Ishikawa (cell line): Measurements from ENCODE around the gene NAA11.

ENCODE experiments used
- CEBPB ChIP-seq: IDR thresholded peaks from 2 replicates; pipeline ENCODE4 v1.6.1; 2012
- CREB1 ChIP-seq: IDR thresholded peaks from 2 replicates; pipeline ENCODE4 v1.6.1; 2012; ENCODE audit warnings: low read depth
- EGR1 ChIP-seq: IDR thresholded peaks from 2 replicates; pipeline ENCODE4 v1.6.1; 2012
- EP300 ChIP-seq: IDR thresholded peaks from 2 replicates; pipeline ENCODE4 v1.6.1; 2012; ENCODE audit warnings: borderline replicate concordance
- FOXM1 ChIP-seq: IDR thresholded peaks from 2 replicates; pipeline ENCODE4 v1.6.1; 2012; ENCODE audit warnings: low read depth, borderline replicate concordance
- NFIC ChIP-seq: IDR thresholded peaks from 2 replicates; pipeline ENCODE4 v1.6.1; 2012
- RAD21 ChIP-seq: IDR thresholded peaks from 2 replicates; pipeline ENCODE4 v1.6.1; 2012; ENCODE audit warnings: low read depth
- TAF1 ChIP-seq: IDR thresholded peaks from 2 replicates; pipeline ENCODE4 v1.6.1; 2012; ENCODE audit warnings: low read depth, mild to moderate bottlenecking
- TCF12 ChIP-seq: IDR thresholded peaks from 2 replicates; pipeline ENCODE4 v1.6.1; 2012; ENCODE audit warnings: low read depth
- TEAD4 ChIP-seq: IDR thresholded peaks from 2 replicates; pipeline ENCODE4 v1.6.1; 2012
- YY1 ChIP-seq: IDR thresholded peaks from 2 replicates; pipeline ENCODE4 v1.6.1; 2012; ENCODE audit warnings: low read depth
- ZBTB7A ChIP-seq: IDR thresholded peaks from 2 replicates; pipeline ENCODE4 v1.6.1; 2012; ENCODE audit warnings: low read depth
- TF ChIP-seq, protein P1 (sequence below): IDR thresholded peaks from 2 replicates; pipeline ENCODE4 v1.6.1; 2012; ENCODE audit warnings: low read depth, mild to moderate bottlenecking
- TF ChIP-seq, protein P2 (sequence below): IDR thresholded peaks from 2 replicates; pipeline ENCODE4 v1.6.1; 2012
- TF ChIP-seq, protein P3 (sequence below): IDR thresholded peaks from 2 replicates; pipeline ENCODE4 v1.6.1; 2012

NAA11 gene

DNA sequence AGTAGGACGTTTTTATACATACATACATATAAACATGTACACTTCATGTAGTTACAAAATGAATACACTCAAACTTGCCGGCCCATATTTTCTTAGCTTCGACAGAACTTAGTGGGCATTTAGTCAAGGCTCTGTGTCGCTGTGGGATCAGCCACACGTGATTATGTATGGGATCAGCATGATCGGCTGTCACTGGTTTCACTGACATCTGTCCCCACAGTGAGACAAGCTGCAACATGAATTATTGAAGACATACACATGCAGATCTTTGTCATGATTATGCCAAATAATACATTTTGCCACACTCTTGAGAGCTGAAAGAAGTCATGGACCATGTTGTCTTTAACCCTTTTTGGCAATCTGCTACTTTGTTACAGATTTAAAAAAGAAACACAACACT lies 38.2 kb upstream of the NAA11 start:
- TF ChIP-seq, protein P1, sequence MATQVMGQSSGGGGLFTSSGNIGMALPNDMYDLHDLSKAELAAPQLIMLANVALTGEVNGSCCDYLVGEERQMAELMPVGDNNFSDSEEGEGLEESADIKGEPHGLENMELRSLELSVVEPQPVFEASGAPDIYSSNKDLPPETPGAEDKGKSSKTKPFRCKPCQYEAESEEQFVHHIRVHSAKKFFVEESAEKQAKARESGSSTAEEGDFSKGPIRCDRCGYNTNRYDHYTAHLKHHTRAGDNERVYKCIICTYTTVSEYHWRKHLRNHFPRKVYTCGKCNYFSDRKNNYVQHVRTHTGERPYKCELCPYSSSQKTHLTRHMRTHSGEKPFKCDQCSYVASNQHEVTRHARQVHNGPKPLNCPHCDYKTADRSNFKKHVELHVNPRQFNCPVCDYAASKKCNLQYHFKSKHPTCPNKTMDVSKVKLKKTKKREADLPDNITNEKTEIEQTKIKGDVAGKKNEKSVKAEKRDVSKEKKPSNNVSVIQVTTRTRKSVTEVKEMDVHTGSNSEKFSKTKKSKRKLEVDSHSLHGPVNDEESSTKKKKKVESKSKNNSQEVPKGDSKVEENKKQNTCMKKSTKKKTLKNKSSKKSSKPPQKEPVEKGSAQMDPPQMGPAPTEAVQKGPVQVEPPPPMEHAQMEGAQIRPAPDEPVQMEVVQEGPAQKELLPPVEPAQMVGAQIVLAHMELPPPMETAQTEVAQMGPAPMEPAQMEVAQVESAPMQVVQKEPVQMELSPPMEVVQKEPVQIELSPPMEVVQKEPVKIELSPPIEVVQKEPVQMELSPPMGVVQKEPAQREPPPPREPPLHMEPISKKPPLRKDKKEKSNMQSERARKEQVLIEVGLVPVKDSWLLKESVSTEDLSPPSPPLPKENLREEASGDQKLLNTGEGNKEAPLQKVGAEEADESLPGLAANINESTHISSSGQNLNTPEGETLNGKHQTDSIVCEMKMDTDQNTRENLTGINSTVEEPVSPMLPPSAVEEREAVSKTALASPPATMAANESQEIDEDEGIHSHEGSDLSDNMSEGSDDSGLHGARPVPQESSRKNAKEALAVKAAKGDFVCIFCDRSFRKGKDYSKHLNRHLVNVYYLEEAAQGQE: no peak
- no peak for TF ChIP-seq RAD21
- TF ChIP-seq YY1: no peak
- TF ChIP-seq, protein P2, sequence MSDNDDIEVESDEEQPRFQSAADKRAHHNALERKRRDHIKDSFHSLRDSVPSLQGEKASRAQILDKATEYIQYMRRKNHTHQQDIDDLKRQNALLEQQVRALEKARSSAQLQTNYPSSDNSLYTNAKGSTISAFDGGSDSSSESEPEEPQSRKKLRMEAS: no peak
- TF ChIP-seq EGR1: no peak
- no peak for TF ChIP-seq TAF1
- TF ChIP-seq FOXM1: no peak
- no peak for TF ChIP-seq EP300
- no peak for TF ChIP-seq CREB1
- TF ChIP-seq, protein P3, sequence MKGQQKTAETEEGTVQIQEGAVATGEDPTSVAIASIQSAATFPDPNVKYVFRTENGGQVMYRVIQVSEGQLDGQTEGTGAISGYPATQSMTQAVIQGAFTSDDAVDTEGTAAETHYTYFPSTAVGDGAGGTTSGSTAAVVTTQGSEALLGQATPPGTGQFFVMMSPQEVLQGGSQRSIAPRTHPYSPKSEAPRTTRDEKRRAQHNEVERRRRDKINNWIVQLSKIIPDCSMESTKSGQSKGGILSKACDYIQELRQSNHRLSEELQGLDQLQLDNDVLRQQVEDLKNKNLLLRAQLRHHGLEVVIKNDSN: no peak
- no peak for TF ChIP-seq TCF12
- no peak for TF ChIP-seq CEBPB
- no peak for TF ChIP-seq TEAD4
- no peak for TF ChIP-seq NFIC
- TF ChIP-seq ZBTB7A: no peak

DNA sequence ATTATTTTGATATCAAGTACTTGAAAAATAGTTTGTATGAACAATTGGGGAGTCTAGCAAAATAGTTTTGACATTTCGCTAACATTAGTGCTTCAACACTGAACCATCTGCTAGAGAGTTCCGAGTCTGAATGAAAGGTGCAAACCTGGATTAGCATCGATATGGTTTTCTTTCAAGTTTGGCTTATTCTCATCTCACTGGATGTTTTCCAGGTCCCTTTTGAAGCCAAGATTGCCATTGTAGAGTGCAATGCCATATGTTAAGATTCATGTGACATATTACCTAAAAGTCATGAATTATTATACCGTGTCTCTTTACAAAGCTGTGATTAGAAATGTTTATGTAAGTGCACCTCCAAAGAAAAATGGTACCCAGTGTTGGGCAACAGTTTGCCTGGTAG lies 36.8 kb upstream of the NAA11 start:
- no peak for TF ChIP-seq ZBTB7A
- no peak for TF ChIP-seq NFIC
- TF ChIP-seq CREB1: no peak
- TF ChIP-seq, protein P3: no peak
- TF ChIP-seq, protein P2: no peak
- no peak for TF ChIP-seq RAD21
- no peak for TF ChIP-seq TCF12
- no peak for TF ChIP-seq YY1
- no peak for TF ChIP-seq TAF1
- no peak for TF ChIP-seq EP300
- TF ChIP-seq EGR1: no peak
- TF ChIP-seq FOXM1: no peak
- TF ChIP-seq CEBPB: no peak
- TF ChIP-seq, protein P1: no peak
- TF ChIP-seq TEAD4: no peak

DNA sequence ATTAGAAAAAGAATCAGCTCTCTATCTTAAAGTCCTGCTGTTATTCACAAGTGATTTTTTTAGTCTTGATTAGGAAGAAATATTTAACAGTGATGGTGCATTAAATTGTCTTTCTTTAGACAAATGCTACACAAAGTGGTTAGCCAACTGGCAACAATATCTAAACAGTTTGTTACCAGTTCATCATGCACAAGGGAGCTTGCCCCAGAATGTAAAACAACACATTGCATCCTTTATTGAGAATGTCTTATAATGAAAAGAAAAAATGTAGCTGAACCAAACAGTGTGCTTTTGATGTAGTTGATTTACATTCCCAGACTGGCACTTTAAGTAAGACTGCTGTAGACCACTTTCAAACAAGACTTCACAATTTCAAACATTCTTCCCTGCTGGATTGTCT lies 34.1 kb upstream of the NAA11 start:
- TF ChIP-seq CEBPB: no peak
- TF ChIP-seq ZBTB7A: no peak
- TF ChIP-seq, protein P1: no peak

DNA sequence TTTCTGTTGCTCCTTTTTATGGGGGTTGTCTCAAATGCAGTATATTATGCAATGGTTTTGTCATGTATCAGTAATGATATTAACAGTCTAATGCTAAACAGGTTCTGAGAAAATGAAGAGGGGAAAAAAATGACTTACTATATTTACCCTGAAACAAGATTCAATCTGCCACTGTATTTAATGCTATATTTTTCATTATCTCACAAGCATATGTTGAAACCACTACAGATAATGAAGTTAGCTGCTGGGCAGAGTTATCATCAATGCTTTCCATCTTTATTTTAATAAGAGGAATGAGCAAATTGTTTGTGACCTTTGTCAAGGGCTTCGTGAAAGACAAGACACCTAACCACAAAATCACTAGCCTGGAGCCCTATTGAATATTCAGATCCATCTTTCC lies 32.6 kb upstream of the NAA11 start:
- TF ChIP-seq, protein P3: no peak
- TF ChIP-seq TCF12 (no peak), FOXM1 (no peak), ZBTB7A (no peak), TEAD4 (no peak), NFIC (no peak), CEBPB (no peak), YY1 (no peak)

DNA sequence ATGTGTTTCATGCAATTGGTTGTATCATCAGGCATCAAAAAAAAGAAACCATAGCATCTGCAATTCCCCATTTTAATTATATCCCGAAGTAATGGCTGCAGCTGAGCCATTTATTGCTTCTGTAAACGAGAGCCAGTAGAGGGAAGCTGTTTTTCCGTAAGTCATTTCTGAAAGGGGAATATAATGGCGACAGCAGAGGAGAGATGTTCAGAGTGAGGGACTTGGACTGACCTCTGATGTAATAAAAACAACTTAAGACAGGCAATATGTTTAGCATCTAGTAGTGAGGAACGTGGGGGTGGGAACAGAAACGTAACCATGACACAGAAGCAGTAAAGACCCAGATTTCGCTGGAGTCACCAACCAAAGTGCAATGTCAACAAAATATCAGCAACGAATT lies 31.5 kb upstream of the NAA11 start:
- TF ChIP-seq RAD21 (no peak), ZBTB7A (no peak), NFIC (no peak), YY1 (no peak), CEBPB (no peak), TAF1 (no peak), FOXM1 (no peak), CREB1 (no peak)
- TF ChIP-seq, protein P1: no peak
- TF ChIP-seq, protein P3: no peak
